HepG2 (cell line): ENCODE results near the gene ROS1. TPM values are rescaled to one million over a fixed set of nuclear protein-coding genes. Genes with fewer than 3 reads are reported as not detected.

Source experiments
- ATAC-seq: fragments of 200-7000 bp; cut with Tn5 transposase; 3 replicates; pipeline ENCODE4 v1.9.1; 2020; ENCODE audit warnings: mild to moderate bottlenecking, moderate library complexity
- BruUV-seq: library from RNA; stranded (reverse); fragments of 400-500 nt; replicated peaks from 2 replicates; lab custom pipeline; 2021; lab: Mats Ljungman, UMichigan
- CTCF ChIA-PET: fragments of 300-600 bp; formaldehyde crosslinking; extraction: SDS; loops from one replicate; lab custom pipeline; 2021; ENCODE audit warnings: low total read pairs, inconsistent platforms, low intra/inter-chr PET ratio; lab: Yijun Ruan, JAX
- POLR2A ChIA-PET: fragments of 350-600 bp; sonication (Branson Sonifier 250); formaldehyde crosslinking; loops from one replicate; lab custom pipeline; 2020; ENCODE audit warnings: antibody characterized with exemption, inconsistent platforms; lab: Yijun Ruan, JAX
- DNase-seq: peaks from one replicate; pipeline ENCODE4 v3.0.0-alpha.2; 2015; ENCODE audit warnings: low spot score
- FAIRE-seq: peaks from 3 replicates; lab custom pipeline; 2011; peaks lifted over from hg19 to GRCh38; lab: Jason Lieb, UNC
- H2AFZ ChIP-seq: one replicate; pipeline ENCODE4 v1.6.1; 2011; ENCODE audit warnings: low read length, inconsistent platforms
- H3K27ac ChIP-seq: fragments of 300-600 bp; 3 replicates; pipeline ENCODE4 v1.8.0; 2011; ENCODE audit warnings: mixed run types, mild to moderate bottlenecking, mixed read lengths, low read length, inconsistent platforms; ENCODE audit not compliant: insufficient read depth; ENCODE audit errors: extremely low read length
- H3K27me3 ChIP-seq, 2 experiments: fragments of 200-600 bp in 1 of 2; 2 replicates in 1 of 2; 3 replicates in 1 of 2; pipeline versions ENCODE4 v1.6.0 to v1.8.0; 2011; ENCODE audit warnings: low read length in 2 of 2, mild to moderate bottlenecking in 2 of 2, moderate library complexity in 2 of 2, inconsistent platforms in 1 of 2; ENCODE audit not compliant: insufficient read depth in 2 of 2, control insufficient read depth in 1 of 2
- H3K36me3 ChIP-seq, 2 experiments: fragments of 200-600 bp in 1 of 2; replicated peaks in 1 of 2; 2 replicates in 1 of 2; 3 replicates in 1 of 2; pipeline versions ENCODE4 v1.5.1 to v1.8.0; 2011; ENCODE audit warnings: low read length in 2 of 2, inconsistent platforms in 1 of 2; ENCODE audit not compliant: insufficient read depth in 2 of 2, control insufficient read depth in 1 of 2
- H3K4me1 ChIP-seq: 2 replicates; pipeline ENCODE4 v1.5.1; 2012; ENCODE audit warnings: low read length, inconsistent platforms; ENCODE audit not compliant: insufficient read depth
- H3K4me2 ChIP-seq: 2 replicates; pipeline ENCODE4 v1.6.0; 2011; ENCODE audit warnings: low read depth, low read length, inconsistent platforms
- H3K4me3 ChIP-seq, 3 experiments: fragments of 200-600 bp in 1 of 3; sonication (generic), shearing (Covaris generic) in 1 of 3; replicated peaks in 1 of 3; 2 replicates each; pipeline ENCODE4 v1.5.1; 2011 to 2016; ENCODE audit warnings: low read length in 3 of 3, inconsistent platforms in 2 of 3, low read depth in 2 of 3, mild to moderate bottlenecking in 2 of 3, control low read depth in 1 of 3, mixed read lengths in 1 of 3; ENCODE audit not compliant: insufficient read depth in 1 of 3
- H3K79me2 ChIP-seq: one replicate; pipeline ENCODE4 v1.6.1; 2011; ENCODE audit warnings: low read length, inconsistent platforms; ENCODE audit not compliant: insufficient read depth
- H3K9ac ChIP-seq: 2 replicates; pipeline ENCODE4 v1.6.0; 2011; ENCODE audit warnings: mild to moderate bottlenecking, low read depth, low read length, inconsistent platforms; ENCODE audit not compliant: insufficient read depth
- H3K9me3 ChIP-seq: 2 replicates; pipeline ENCODE4 v1.5.1; 2012; ENCODE audit warnings: mild to moderate bottlenecking, low read length
- H4K20me1 ChIP-seq: 2 replicates; pipeline ENCODE4 v1.6.0; 2011; ENCODE audit warnings: inconsistent platforms, mild to moderate bottlenecking, low read length, moderate library complexity; ENCODE audit not compliant: insufficient read depth
- BCL6 ChIP-seq: IDR thresholded peaks from 2 replicates; pipeline ENCODE4 v1.6.1; 2016; ENCODE audit warnings: missing genetic modification reagents, missing compliant biosample characterization
- CHCHD3 ChIP-seq: sonication (generic); formaldehyde crosslinking; IDR thresholded peaks from 2 replicates; pipeline ENCODE4 v1.8.0; 2022; ENCODE audit warnings: mild to moderate bottlenecking, missing genetic modification reagents, moderate library complexity
- ELF3 ChIP-seq: IDR thresholded peaks from 2 replicates; pipeline ENCODE4 v1.6.1; 2016; ENCODE audit warnings: missing genetic modification reagents, missing compliant biosample characterization
- FOXO1 ChIP-seq: sonication (generic); formaldehyde crosslinking; IDR thresholded peaks from 2 replicates; pipeline ENCODE4 v1.4.0; 2020; ENCODE audit warnings: missing genetic modification reagents
- GABPA ChIP-seq, 2 experiments: IDR thresholded peaks; 2 replicates each; pipeline ENCODE4 v1.6.1; 2011 to 2016; ENCODE audit warnings: low read depth in 2 of 2, low read length in 1 of 2, missing biosample characterization in 1 of 2, missing genetic modification characterization in 1 of 2
- KDM4B ChIP-seq: sonication (generic); formaldehyde crosslinking; IDR thresholded peaks from 2 replicates; pipeline ENCODE4 v1.4.0; 2020; ENCODE audit warnings: missing genetic modification reagents
- MBNL3 ChIP-seq: fragments of 250-450 bp; sonication (Bioruptor Pico); conservative IDR thresholded peaks from 2 replicates; pipeline ENCODE4 v1.8.0; 2022; ENCODE audit warnings: mild to moderate bottlenecking, inconsistent platforms
- PTBP1 ChIP-seq: fragments of 200-400 bp; formaldehyde crosslinking; IDR thresholded peaks from 2 replicates; pipeline ENCODE4 v1.6.1; 2018; ENCODE audit warnings: low read length, low read depth; ENCODE audit not compliant: poor library complexity, severe bottlenecking
- SMC3 ChIP-seq: IDR thresholded peaks from 2 replicates; pipeline ENCODE4 v1.6.1; 2011; ENCODE audit warnings: low read length, improper control_type of control experiment
- STAT5B ChIP-seq: sonication (generic); formaldehyde crosslinking; IDR thresholded peaks from 2 replicates; pipeline ENCODE4 v1.4.0; 2020; ENCODE audit warnings: missing genetic modification reagents
- ZFY ChIP-seq: sonication (generic); formaldehyde crosslinking; IDR thresholded peaks from 2 replicates; pipeline ENCODE4 v1.4.0; 2020; ENCODE audit warnings: missing genetic modification reagents
- ZNF180 ChIP-seq: sonication (generic); formaldehyde crosslinking; IDR thresholded peaks from 2 replicates; pipeline ENCODE4 v1.4.0; 2020; ENCODE audit warnings: low read depth, missing genetic modification reagents, borderline replicate concordance
- ZNF331 ChIP-seq: sonication (generic); formaldehyde crosslinking; IDR thresholded peaks from 2 replicates; pipeline ENCODE4 v1.4.0; 2020; ENCODE audit warnings: missing genetic modification reagents
- WGBS: methylation state at CpG from one replicate; pipeline ENCODE4 v1.1.6; 2017; ENCODE audit warnings: low lambda C conversion rate; 5-methylcytosine and 5-hydroxymethylcytosine counted together
- in situ Hi-C: cut with HindIII; loops from 2 replicates; pipeline ENCODE4 v1.10.0; 2017; ENCODE audit warnings: low pct_unique_long_range_greater_than_20kb; ENCODE audit not compliant: extremely low pct_ligation_motif_present
- intact Hi-C: fragments of 100-400 bp; cut with micrococcal nuclease; formaldehyde crosslinking; loops from one replicate; pipeline ENCODE4 v1.10.0; 2022; ENCODE audit not compliant: unreplicated experiment
- polyA plus RNA-seq, 8 experiments: library from polyadenylated mRNA; depleted of rRNA in 3 of 8; stranded (reverse) in 7 of 8; unstranded in 1 of 8; fragments of >200 nt; fragmentation: Illumina TruSeq in 4 of 8; extraction: Trizol in 4 of 8; gene quantifications; 2 replicates each; pipeline versions ENCODE4 v1.2.1 to v1.2.3, GENCODE V29; 2011 to 2016; ENCODE audit warnings: low read depth in 4 of 8, missing spikeins in 1 of 8, mixed read lengths in 1 of 8; ENCODE audit not compliant: insufficient read depth in 1 of 8
- total RNA-seq, 5 experiments: library from RNA; depleted of rRNA; stranded (reverse); fragments of >200 nt; fragmentation: Illumina TruSeq; extraction: Trizol; gene quantifications; 2 replicates each; pipeline ENCODE4 v1.2.3, GENCODE V29; 2016; ENCODE audit warnings: low read depth in 1 of 5
- TF ChIP-seq, protein P1 (sequence below): sonication (generic); formaldehyde crosslinking; IDR thresholded peaks from 2 replicates; pipeline ENCODE4 v1.4.0; 2020; ENCODE audit warnings: missing genetic modification reagents
- TF ChIP-seq, protein P2 (sequence below): sonication (generic); formaldehyde crosslinking; IDR thresholded peaks from 2 replicates; pipeline ENCODE4 v1.8.1; 2023; ENCODE audit warnings: missing genetic modification reagents, mild to moderate bottlenecking, borderline replicate concordance
- TF ChIP-seq, protein P3 (sequence below): sonication (generic); formaldehyde crosslinking; IDR thresholded peaks from 2 replicates; pipeline ENCODE4 v1.4.0; 2020; ENCODE audit warnings: missing genetic modification reagents; ENCODE audit errors: not compliant biosample characterization
- TF ChIP-seq, protein P4 (sequence below): sonication (generic); formaldehyde crosslinking; IDR thresholded peaks from 2 replicates; pipeline ENCODE4 v1.5.0; 2020; ENCODE audit warnings: mild to moderate bottlenecking, missing genetic modification reagents

Gene ROS1
- total and polyA plus RNA-seq, 2 of the 13 experiments (the other 11 are each of a cell fraction or from before 2014, with no cell fraction given) = not detected

DNA sequence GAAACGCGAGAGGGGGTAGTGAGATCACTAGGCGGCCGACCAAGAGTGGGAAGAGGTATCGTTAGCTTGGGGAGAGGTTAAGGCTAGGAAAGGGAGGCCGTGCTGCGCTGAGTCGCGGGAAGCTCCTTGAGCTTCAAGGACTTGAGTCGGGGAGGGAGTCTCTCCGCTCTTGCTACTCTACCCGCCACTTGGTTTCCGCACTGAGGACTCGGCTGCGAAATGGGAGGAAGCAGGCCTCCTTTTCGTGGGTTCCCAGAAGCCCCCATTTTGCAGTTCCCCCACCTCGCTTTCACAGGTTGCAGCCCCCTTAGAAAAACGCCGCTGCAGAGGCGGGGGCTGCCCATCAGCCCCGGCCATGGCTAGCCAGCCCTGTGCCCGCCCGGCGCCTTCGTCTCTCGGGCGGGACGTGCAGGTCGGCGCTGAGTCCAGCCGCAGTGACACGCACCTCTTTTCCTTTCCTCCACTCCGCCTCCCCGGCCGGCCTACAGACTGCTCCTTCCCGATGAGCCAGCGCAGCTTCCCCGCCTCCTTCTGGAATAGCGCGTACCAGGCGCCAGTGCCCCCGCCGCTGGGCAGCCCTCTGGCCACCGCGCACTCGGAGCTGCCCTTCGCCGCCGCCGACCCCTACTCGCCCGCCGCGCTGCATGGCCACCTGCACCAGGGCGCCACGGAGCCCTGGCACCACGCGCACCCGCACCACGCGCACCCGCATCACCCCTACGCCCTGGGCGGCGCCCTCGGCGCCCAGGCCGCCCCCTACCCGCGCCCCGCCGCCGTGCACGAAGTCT lies 155.5 kb downstream of the ROS1 start:
- BruUV-seq = no TSS peak
- CTCF ChIA-PET = no interaction called here
- Histone ChIP-seq H3K4me2 (no peak overlapping the region), H3K4me1 (peaks cover 12% of the 10 kb centered on the region), H3K9ac (no peak overlapping the region), H2AFZ (no peak overlapping the region), H3K4me3 (no peak overlapping the region), H3K36me3 (no peaks in the 10 kb centered on the region), H4K20me1 (no peaks in the 10 kb centered on the region), H3K27ac (no peak overlapping the region), H3K79me2 (no peaks in the 10 kb centered on the region), H3K9me3 (no peaks in the 10 kb centered on the region), H3K27me3 (peaks cover 12 to 66% of the 10 kb centered on the region in 2 experiments)
- ATAC-seq = no peak; the same call in 2 of the 3 replicates
- in situ Hi-C loops (no loop called here), intact Hi-C loops (no loop called here)
- FAIRE-seq = no peak
- POLR2A ChIA-PET = no interaction called here
- TF ChIP-seq STAT5B (CRISPR knock-in tag) (no peak), PTBP1 (no peak), BCL6 (CRISPR knock-in tag) (no peak), FOXO1 (no peak), KDM4B (CRISPR knock-in tag) (no peak), ZNF180 (CRISPR knock-in tag) (no peak), ZNF331 (no peak), CHCHD3 (CRISPR knock-in tag) (no peak), ZFY (no peak), SMC3 (no peak), ELF3 (CRISPR knock-in tag) (no peak), MBNL3 (no peak), GABPA (IDR thresholded peaks at IDR 0.05; ENCODE audit: low read depth, low read length) (no peak), GABPA (CRISPR knock-in tag; IDR thresholded peaks at IDR 0.05; ENCODE audit: low read depth) (no peak)
- TF ChIP-seq, protein P1, sequence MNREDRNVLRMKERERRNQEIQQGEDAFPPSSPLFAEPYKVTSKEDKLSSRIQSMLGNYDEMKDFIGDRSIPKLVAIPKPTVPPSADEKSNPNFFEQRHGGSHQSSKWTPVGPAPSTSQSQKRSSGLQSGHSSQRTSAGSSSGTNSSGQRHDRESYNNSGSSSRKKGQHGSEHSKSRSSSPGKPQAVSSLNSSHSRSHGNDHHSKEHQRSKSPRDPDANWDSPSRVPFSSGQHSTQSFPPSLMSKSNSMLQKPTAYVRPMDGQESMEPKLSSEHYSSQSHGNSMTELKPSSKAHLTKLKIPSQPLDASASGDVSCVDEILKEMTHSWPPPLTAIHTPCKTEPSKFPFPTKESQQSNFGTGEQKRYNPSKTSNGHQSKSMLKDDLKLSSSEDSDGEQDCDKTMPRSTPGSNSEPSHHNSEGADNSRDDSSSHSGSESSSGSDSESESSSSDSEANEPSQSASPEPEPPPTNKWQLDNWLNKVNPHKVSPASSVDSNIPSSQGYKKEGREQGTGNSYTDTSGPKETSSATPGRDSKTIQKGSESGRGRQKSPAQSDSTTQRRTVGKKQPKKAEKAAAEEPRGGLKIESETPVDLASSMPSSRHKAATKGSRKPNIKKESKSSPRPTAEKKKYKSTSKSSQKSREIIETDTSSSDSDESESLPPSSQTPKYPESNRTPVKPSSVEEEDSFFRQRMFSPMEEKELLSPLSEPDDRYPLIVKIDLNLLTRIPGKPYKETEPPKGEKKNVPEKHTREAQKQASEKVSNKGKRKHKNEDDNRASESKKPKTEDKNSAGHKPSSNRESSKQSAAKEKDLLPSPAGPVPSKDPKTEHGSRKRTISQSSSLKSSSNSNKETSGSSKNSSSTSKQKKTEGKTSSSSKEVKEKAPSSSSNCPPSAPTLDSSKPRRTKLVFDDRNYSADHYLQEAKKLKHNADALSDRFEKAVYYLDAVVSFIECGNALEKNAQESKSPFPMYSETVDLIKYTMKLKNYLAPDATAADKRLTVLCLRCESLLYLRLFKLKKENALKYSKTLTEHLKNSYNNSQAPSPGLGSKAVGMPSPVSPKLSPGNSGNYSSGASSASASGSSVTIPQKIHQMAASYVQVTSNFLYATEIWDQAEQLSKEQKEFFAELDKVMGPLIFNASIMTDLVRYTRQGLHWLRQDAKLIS = no peak
- TF ChIP-seq, protein P2, sequence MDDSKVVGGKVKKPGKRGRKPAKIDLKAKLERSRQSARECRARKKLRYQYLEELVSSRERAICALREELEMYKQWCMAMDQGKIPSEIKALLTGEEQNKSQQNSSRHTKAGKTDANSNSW = no peak
- TF ChIP-seq, protein P3, sequence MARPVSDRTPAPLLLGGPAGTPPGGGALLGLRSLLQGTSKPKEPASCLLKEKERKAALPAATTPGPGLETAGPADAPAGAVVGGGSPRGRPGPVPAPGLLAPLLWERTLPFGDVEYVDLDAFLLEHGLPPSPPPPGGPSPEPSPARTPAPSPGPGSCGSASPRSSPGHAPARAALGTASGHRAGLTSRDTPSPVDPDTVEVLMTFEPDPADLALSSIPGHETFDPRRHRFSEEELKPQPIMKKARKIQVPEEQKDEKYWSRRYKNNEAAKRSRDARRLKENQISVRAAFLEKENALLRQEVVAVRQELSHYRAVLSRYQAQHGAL (CRISPR knock-in tag) = no peak
- TF ChIP-seq, protein P4, sequence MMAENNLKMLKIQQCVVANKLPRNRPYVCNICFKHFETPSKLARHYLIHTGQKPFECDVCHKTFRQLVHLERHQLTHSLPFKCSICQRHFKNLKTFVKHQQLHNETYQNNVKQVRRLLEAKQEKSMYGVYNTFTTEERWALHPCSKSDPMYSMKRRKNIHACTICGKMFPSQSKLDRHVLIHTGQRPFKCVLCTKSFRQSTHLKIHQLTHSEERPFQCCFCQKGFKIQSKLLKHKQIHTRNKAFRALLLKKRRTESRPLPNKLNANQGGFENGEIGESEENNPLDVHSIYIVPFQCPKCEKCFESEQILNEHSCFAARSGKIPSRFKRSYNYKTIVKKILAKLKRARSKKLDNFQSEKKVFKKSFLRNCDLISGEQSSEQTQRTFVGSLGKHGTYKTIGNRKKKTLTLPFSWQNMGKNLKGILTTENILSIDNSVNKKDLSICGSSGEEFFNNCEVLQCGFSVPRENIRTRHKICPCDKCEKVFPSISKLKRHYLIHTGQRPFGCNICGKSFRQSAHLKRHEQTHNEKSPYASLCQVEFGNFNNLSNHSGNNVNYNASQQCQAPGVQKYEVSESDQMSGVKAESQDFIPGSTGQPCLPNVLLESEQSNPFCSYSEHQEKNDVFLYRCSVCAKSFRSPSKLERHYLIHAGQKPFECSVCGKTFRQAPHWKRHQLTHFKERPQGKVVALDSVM = no peak
- 64% methylated on average over 56 of the region's 74 CpGs for WGBS
- no peak for DNase-seq
